GM19099 (cell line): ENCODE data around the gene AGAP1.

Experiments
- POLR2A ChIP-seq: IDR thresholded peaks from 3 replicates; pipeline ENCODE4 v1.6.1; 2011; ENCODE audit warnings: low read depth; ENCODE audit not compliant: insufficient read length; ENCODE audit errors: extremely low read depth

The AGAP1 gene

GRCh38 chr2:235599596-235600338 lies 105.9 kb downstream of the AGAP1 start:
- TF ChIP-seq POLR2A, result no peak

DNA sequence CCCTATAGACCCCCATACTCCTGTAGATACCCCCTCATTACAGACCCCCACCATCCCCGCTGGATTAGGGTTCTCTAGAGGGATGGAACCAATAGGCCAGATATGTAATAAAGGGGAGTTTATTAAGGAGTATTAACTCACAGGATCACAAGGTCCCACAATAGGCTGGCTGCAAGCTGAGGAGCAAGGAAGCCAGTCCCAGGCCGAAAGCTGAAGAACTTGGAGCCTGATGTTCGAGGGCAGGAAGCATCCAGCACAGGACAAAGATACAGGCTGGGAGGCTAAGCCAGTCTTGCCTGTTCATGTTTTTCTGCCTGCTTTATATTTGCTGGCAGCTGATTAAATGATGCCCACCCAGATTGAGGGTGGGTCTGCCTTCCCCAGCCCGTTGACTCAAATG lies 106.6 kb downstream of the AGAP1 start:
- TF ChIP-seq POLR2A, result no peak

DNA sequence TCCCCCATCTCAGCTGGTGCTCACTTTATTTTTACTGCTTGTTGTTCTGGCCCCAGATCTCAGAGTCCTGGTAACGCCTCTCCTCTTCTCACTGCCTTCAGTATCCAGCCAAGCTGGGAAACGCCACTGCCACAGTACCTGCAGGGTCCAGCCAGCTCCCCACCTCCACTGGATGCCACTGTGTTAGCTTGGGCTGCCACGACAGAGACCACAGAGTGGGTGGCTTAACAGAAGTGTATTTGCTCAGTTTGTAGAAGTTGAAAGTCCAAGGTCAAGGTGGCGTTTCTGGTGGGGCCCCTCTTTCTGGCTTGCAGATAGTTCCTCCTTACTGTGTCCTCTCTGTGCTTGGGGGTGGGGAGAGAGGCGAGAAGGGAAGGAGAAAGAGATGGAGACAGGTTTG lies 107.1 kb downstream of the AGAP1 start:
- TF ChIP-seq POLR2A, result no peak

DNA sequence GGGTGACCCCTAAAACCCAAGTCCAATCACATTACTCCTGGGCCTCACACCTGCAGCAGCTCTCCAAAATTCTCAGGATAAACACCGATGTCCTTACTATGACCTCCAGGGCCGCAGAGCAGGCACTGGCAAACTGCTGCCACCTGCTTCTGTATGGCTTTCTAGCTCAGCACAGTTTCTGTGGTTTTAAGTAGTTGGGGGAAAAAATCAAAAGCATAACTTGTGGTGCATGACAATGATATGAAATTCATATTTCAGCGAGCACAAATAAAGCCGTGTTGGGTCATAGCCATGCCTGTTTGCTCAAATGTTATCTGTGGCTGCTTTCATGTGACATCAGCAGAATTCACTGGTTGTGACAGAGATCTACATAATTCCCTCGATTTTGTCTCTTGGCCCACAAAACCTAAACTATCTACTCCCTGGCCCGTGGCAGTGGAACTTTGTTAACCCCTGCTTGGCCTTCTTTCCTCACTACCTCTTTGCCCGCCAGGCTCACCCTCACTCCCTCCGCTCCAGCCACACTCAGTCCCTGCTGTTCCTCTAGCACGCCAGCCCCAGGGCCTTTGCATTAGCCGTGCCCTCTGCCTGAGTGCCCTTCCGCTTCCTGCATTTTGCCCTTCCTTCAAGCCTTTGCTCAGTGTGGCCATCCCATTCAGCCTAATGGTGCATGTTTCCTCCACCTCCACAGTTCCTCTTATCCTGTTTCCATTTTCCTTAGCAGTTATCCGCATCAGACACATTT lies 108.3 kb downstream of the AGAP1 start:
- TF ChIP-seq POLR2A, result no peak

DNA sequence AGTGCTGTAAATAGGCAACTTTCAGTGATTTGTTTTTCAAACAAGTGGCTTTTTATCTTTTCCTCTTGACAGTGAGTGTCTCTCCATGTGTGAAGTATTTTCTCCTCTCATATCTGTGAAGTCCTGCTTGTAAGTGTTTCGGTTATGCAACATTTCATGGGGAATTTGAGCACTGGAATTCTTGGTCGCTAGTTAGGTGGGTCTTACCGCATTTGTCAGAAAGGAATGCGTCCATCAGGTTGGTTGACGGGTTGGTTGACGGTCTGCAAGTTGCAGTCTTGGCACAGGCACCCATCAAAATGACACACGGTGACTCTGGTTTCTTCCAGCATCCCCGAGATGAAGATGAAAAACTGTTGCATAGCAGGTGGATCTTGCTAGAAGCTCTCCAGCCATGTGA lies 109.8 kb downstream of the AGAP1 start:
- TF ChIP-seq POLR2A, result no peak

DNA sequence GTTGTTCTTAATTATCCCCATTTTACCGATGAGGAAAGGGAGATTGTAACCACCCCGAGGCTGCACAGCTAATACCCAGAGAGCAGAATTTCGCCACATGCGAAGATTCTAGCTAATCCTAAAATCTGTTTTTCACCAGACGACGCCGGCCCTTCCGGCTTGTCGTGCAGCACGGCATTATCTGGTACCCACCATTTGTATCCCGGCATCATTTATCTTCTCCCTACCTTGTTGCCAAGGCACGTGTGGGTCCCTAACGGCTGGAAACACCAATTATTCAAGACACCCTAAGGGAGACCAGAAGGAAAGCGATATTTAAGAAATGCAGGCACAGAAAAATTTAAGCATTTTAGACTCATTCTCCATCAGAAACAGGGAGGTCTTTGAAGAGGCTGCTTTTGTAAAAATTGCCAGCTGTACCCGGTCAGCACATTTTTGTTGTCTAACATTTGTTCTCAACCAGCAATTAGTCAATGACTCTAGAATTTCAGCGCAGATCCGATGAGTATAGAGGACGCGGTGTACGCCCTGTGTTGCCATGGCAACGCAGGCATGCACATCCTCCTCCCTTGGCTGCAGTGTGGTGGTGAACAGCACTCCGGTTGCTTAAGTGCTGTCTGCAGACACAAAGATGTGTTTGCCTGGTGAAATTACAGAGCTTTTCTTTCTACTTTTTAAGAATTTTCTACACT lies 111.6 kb downstream of the AGAP1 start:
- no peak for TF ChIP-seq POLR2A

- TF ChIP-seq POLR2A, result no peak
These were observed 112.3 kb downstream of the AGAP1 start for GRCh38 chr2:235606004-235606715.

- TF ChIP-seq POLR2A, result no peak
These were observed 113.8 kb downstream of the AGAP1 start for GRCh38 chr2:235607546-235608199.

DNA sequence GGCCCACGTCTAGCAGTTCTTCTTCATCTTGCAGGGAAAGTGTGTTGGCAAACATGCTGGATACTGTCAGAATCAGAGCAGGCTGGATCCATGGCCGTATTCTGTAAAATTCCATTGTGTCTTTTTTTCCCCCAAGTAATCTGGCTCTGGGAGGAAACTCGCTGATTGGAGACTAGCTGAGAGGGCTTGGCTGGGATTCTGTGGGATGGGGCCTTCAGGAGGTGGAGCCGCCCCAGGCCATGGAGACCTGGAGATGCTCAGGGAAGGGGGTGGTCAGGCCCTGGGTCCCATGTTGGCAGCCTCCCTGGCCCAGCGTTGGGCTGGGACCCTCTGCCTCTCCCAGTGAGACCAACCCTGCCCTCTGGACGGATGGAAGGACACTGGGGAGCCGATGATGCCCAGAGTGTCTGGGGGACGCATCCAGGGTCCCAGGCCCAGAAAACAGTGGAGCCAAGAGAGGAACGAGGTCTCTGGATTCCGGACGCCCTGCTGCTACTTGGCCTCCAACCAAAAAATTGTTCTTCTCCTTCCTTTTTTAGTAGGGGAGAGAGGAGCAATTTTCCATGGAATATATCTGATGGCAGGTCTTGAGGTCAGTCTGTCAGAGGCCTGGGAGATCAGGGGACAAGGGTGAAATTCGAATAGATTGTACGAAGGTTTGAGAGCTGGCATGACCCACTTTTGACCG lies 114.5 kb downstream of the AGAP1 start:
- no peak for TF ChIP-seq POLR2A

- no peak for TF ChIP-seq POLR2A
These were observed 115.5 kb downstream of the AGAP1 start for GRCh38 chr2:235609321-235609720.

GRCh38 chr2:235609746-235610145 lies 115.9 kb downstream of the AGAP1 start:
- TF ChIP-seq POLR2A, result no peak

DNA sequence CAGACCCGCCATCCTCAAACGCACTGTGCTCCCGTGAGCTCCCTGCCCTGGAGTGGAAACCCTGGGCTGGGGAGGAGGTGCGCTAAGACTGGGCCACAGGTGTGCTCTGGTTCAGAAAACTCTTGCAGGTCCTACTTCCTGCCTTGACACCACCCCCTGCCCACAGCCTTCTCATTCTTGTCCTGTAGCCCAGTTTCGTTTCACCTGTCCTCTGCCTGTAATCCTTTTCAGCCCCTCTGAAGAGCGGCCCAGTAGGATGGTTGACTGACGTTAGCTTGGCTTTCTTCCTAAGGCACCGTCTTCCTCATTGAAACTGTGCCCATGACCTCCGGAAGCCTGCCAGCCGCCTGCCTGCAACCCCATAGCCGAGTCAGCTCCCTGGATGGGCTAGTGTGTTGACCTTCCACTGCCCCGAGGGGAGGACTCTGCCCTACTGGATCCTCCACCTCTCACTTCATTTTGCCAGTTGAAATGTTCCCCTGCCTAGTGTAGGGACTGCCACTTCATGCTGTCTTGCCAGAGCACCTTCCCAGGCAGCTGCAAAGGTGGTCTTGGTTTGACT lies 116.9 kb downstream of the AGAP1 start:
- no peak for TF ChIP-seq POLR2A

DNA sequence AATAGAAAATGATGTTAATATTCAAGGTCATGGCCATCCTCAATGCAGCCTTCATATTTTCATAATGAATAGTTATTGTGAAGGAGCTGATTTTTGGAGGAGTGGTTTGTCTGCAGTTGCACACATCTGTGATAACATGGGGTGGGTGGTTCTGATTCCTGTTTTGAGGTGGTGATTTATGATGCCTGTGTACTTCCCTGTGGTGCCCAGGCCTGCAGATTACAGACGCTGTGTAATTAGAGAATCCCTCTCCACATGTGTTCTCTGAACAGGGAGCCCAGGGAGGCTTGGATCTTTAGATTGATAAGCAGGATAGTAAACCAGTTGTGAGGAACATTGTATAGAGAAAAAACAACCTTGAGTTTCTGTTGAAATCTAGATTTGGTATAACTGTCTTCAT lies 117.5 kb downstream of the AGAP1 start:
- no peak for TF ChIP-seq POLR2A

DNA sequence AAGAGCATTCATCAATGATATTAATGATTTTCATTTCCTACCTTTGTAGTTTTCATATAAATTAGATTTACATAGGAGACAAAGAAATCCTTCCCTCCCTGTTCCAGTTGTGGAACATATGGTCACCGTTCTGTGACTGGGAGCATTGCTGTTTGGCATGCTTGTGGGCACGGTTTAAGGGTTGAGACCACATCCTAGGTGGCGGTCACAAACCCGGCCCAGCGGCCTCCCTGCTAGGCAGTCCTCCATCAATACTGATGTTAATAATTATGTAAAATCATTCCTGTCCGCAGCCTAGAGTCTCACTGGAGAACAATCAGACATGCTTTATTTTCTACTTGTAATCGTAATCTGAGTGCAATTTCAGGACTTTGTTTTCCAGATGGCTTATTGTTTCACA lies 117.9 kb downstream of the AGAP1 start:
- no peak for TF ChIP-seq POLR2A

- TF ChIP-seq POLR2A, result no peak
These were observed 118.5 kb downstream of the AGAP1 start for GRCh38 chr2:235612181-235612950.
